Superior temporal gyrus (tissue), 1 donor: ENCODE measurements around the gene DRD5.

Source experiments
- DNase-seq: peaks from one replicate; pipeline ENCODE4 v3.0.0-alpha.2; 2016; ENCODE audit errors: extremely low spot score

Gene DRD5

GRCh38 chr4:9816285-9816684 lies 34.9 kb downstream of the DRD5 start:
- no peak for DNase-seq

GRCh38 chr4:9820343-9820742 lies 38.9 kb downstream of the DRD5 start:
- DNase-seq: no peak

DNA sequence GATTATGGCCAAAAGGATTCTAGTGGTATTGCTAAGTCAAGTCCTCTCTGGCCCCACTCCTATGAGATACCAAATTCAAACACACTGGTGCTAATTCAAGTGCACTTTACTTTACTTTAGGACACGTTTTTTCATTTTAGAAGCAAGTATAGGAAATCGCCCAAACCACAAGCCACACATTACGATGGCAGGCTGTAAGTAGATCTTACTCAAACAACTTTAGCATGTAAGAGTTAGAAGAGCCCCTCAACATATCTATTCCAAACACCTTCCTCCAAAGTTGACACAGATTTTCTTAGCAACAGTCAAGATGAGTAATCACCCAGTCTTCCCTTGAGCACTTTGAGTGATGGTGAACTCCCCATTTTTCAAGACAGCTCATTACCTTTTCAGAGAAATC lies 43.6 kb downstream of the DRD5 start:
- DNase-seq: no peak

- no peak for DNase-seq
Observed at GRCh38 chr4:9826551-9826950, 45.1 kb downstream of the DRD5 start.

DNA sequence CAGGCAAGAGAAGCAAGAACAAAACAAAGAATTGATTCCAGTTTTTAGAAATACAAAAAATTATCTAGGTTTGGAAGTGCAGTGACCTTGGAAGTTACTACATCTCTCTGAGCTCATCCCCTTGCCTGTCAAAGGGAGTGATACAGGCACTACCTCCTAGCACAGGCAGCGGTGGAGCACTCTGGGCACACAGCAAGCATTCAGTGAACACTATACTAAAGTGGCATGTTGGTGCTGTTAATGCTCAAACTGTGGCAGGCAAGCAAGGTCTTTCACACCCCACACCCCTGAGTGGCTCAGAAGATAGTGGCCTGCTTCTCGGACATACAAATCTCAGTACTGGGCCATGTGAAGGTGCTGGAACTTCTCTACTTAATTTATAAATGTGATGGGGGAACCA lies 51.2 kb downstream of the DRD5 start:
- DNase-seq: no peak

DNA sequence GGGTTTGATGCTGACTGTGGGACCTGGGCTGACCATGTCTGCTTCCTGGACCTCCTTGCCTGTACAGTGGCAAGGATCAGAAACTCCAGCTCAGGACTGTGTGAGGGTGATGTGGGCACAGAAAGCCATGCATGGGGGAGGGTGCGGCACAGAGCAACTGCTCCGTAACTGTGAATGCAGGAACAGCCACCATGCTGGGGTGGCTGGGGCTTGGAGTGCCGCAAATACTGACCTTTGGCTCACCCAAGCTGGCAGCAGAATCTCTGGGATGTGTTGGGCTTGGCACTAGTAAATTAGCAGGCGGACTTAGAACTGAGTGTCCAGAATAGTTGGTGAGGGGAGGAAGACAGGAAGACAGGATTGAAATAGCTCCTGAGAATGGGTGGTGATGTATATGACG lies 52.0 kb downstream of the DRD5 start:
- DNase-seq: no peak
